Mammary epithelial cell (primary cell): ENCODE data around the gene CNTNAP2.

Source experiments
- EZH2 ChIP-seq: IDR thresholded peaks from 2 replicates; pipeline ENCODE4 v1.6.1; 2012; ENCODE audit warnings: low read length, inconsistent platforms, borderline replicate concordance
- TF ChIP-seq, protein P1 (sequence below), 2 donors: IDR thresholded peaks in 1 of 2; conservative IDR thresholded peaks in 1 of 2; 2 replicates each; pipeline ENCODE4 v1.5.1; 2011 to 2012; ENCODE audit warnings: inconsistent platforms in 2 of 2, low read length in 2 of 2, mild to moderate bottlenecking in 2 of 2, control low read depth in 1 of 2, low read depth in 1 of 2; ENCODE audit not compliant: insufficient read depth in 1 of 2; ENCODE audit errors: extremely low read depth in 1 of 2

DNA sequence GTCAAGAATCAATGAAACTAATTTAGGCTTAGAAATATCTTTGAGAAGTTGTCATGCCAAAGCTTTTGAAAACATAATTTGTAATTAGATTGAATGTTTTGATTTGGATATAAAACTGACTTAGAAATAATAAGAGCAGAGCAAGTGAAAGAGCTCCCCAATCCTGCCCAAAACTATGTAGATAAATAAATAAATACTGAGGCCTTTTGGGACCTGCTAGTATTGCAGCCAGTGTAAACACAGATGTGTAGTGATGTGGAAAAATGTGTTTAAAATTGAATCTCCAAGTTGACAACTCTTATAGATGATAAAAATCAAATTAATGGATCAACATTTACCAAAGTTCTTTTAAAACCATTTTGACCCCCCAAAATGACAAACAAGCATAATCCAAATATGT is 896.1 kb downstream of the CNTNAP2 start:
- TF ChIP-seq EZH2 = no peak
- TF ChIP-seq, protein P1, sequence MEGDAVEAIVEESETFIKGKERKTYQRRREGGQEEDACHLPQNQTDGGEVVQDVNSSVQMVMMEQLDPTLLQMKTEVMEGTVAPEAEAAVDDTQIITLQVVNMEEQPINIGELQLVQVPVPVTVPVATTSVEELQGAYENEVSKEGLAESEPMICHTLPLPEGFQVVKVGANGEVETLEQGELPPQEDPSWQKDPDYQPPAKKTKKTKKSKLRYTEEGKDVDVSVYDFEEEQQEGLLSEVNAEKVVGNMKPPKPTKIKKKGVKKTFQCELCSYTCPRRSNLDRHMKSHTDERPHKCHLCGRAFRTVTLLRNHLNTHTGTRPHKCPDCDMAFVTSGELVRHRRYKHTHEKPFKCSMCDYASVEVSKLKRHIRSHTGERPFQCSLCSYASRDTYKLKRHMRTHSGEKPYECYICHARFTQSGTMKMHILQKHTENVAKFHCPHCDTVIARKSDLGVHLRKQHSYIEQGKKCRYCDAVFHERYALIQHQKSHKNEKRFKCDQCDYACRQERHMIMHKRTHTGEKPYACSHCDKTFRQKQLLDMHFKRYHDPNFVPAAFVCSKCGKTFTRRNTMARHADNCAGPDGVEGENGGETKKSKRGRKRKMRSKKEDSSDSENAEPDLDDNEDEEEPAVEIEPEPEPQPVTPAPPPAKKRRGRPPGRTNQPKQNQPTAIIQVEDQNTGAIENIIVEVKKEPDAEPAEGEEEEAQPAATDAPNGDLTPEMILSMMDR (conservative IDR thresholded peaks at IDR 0.05 in 1 of 2, IDR thresholded peaks at IDR 0.05 in 1 of 2; ENCODE audit: extremely low read depth in 1 of 2, insufficient read depth in 1 of 2, low read depth in 1 of 2, low read length in 2 of 2) = no peak
